GM12873 (cell line): ENCODE results near the gene RIN1.

Experiments
- CTCF ChIP-seq: IDR thresholded peaks from 2 replicates; pipeline ENCODE4 v1.5.1; 2012; ENCODE audit warnings: low read depth, mild to moderate bottlenecking, moderate library complexity, low read length, control low read depth; ENCODE audit not compliant: insufficient read depth; ENCODE audit errors: missing control alignments

Gene RIN1

GRCh38 chr11:66293352-66293751 is 42.9 kb downstream of the RIN1 start:
- TF ChIP-seq CTCF = no peak

- TF ChIP-seq CTCF = no peak
These were observed 43.5 kb downstream of the RIN1 start for GRCh38 chr11:66292543-66293332.

GRCh38 chr11:66291706-66292542 is 44.3 kb downstream of the RIN1 start, which contains the start of gene TMEM151A:
Gene TMEM151A (plus strand): TSS chr11:66291894. CDS start chr11:66292014, 120 bp downstream.
- no peak for TF ChIP-seq CTCF

GRCh38 chr11:66291303-66291705 is 44.9 kb downstream of the RIN1 start:
- no peak for TF ChIP-seq CTCF

- no peak for TF ChIP-seq CTCF
These were observed 46.0 kb downstream of the RIN1 start for GRCh38 chr11:66290330-66290621.

- TF ChIP-seq CTCF = no peak
These were observed 46.5 kb downstream of the RIN1 start for GRCh38 chr11:66289548-66290329.
